RWPE2 (cell line): ENCODE measurements around the gene KLF2.

Source experiments
- ATAC-seq: fragments of 200-7000 bp; cut with Tn5 transposase; 3 replicates; pipeline ENCODE4 v1.9.1; 2021; ENCODE audit warnings: low read depth
- DNase-seq: peaks from one replicate; pipeline ENCODE4 v3.0.0-alpha.2; 2020; ENCODE audit warnings: low spot score
- H3K27ac ChIP-seq: fragments of 450-650 bp; 2 replicates; pipeline ENCODE4 v1.5.1; 2017; ENCODE audit warnings: mild to moderate bottlenecking; ENCODE audit not compliant: poor library complexity, severe bottlenecking
- H3K27me3 ChIP-seq: fragments of 250-450 bp; sonication (Bioruptor Pico); 2 replicates; pipeline ENCODE4 v1.5.1; 2021; ENCODE audit warnings: mild to moderate bottlenecking, moderate library complexity; ENCODE audit not compliant: insufficient read depth, poor library complexity, severe bottlenecking
- H3K36me3 ChIP-seq: fragments of 250-450 bp; sonication (Bioruptor Pico); 2 replicates; pipeline ENCODE4 v1.5.1; 2020; ENCODE audit warnings: low read depth, mild to moderate bottlenecking, moderate library complexity
- H3K4me1 ChIP-seq: fragments of 250-450 bp; sonication (Bioruptor Pico); 2 replicates; pipeline ENCODE4 v1.5.1; 2021; ENCODE audit warnings: mild to moderate bottlenecking, moderate library complexity; ENCODE audit not compliant: insufficient read depth, poor library complexity, severe bottlenecking
- H3K4me3 ChIP-seq: fragments of 250-450 bp; sonication (Bioruptor Pico); 2 replicates; pipeline ENCODE4 v1.5.1; 2021; ENCODE audit warnings: mild to moderate bottlenecking, moderate library complexity; ENCODE audit not compliant: severe bottlenecking
- H3K9me3 ChIP-seq: fragments of 250-450 bp; sonication (Bioruptor Pico); 2 replicates; pipeline ENCODE4 v1.5.1; 2021; ENCODE audit warnings: mild to moderate bottlenecking, moderate library complexity; ENCODE audit not compliant: severe bottlenecking
- TF ChIP-seq, protein P1 (sequence below): fragments of 450-650 bp; IDR thresholded peaks from one replicate; pipeline ENCODE4 v1.5.1; 2017; ENCODE audit warnings: mild to moderate bottlenecking, moderate library complexity; ENCODE audit not compliant: poor library complexity, severe bottlenecking

Gene KLF2

DNA sequence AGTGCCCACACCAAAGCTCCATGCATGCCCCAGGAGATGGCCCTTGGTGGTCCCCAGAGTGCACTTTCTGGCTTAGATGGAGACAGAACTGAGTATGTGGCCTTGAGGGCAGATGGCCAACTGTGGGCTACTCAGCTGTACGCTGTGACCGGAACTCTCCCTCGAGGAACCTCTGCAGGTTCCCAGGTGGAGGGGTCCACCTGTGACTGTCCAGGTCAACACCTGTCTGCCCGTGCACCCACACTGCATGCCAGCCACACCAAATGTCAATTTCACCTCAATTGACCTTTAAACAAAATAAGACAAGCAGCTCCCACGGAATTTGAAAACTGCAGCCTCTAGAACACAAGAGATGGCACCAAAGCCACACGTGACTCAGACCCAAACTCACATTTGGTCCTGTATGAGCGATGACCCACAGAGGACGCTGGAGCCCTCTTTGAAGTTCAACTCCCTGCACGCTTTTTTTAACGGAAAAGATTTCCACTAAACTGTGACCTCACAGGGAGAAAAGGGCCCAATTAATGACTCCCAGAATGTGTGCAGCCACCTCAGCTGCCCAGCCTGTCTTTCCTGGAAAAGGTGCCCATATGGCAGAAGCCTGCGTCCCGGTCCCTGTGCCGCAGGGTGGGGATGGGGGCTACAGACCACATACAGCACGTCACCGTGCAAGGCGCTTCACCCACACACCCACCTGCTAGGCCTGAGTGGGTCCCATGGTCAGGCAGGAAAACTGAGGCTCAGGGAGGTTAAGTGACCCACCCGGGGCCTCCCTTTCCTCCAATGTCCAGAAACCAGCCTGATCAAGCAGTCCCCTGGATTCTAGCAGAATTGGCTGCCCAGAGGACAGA, 47.7 kb downstream of the KLF2 start:
- Histone ChIP-seq H3K4me1 (no peaks in the 10 kb centered on the region), H3K9me3 (no peaks in the 10 kb centered on the region), H3K27ac (no peak overlapping the region), H3K27me3 (no peaks in the 10 kb centered on the region), H3K36me3 (0 out of 2 replicates have a peak, but pooled peaks cover 7% of the 10 kb centered on the region), H3K4me3 (no peak overlapping the region)
- no peak for ATAC-seq
- TF ChIP-seq, protein P1, sequence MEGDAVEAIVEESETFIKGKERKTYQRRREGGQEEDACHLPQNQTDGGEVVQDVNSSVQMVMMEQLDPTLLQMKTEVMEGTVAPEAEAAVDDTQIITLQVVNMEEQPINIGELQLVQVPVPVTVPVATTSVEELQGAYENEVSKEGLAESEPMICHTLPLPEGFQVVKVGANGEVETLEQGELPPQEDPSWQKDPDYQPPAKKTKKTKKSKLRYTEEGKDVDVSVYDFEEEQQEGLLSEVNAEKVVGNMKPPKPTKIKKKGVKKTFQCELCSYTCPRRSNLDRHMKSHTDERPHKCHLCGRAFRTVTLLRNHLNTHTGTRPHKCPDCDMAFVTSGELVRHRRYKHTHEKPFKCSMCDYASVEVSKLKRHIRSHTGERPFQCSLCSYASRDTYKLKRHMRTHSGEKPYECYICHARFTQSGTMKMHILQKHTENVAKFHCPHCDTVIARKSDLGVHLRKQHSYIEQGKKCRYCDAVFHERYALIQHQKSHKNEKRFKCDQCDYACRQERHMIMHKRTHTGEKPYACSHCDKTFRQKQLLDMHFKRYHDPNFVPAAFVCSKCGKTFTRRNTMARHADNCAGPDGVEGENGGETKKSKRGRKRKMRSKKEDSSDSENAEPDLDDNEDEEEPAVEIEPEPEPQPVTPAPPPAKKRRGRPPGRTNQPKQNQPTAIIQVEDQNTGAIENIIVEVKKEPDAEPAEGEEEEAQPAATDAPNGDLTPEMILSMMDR, result no peak
- no peak for DNase-seq

DNA sequence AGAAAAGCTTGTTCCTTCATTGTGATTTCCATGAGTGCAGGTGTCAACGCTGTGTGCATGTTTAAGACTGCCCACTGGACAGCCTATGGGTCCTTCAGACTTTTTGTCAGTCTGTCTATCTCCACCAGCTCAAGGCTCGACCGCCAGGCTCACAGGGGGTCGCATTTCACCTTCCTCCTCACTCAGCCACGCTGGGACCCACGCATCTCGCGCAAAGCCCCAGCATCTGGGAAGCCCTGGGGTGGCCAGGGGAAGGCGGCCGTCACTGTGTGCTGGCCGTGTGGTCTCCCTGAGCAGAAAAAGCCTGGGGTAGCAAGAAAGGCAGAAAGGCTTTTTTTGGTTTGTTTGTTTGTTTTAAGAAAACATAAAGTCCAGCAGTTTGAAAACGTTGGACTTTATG, 48.5 kb downstream of the KLF2 start:
- Histone ChIP-seq H3K36me3 (0 out of 2 replicates have a peak, but pooled peaks cover 7% of the 10 kb centered on the region), H3K4me1 (no peaks in the 10 kb centered on the region), H3K4me3 (no peak overlapping the region), H3K9me3 (no peaks in the 10 kb centered on the region), H3K27me3 (no peaks in the 10 kb centered on the region), H3K27ac (no peak overlapping the region)
- ATAC-seq (no peak), DNase-seq (no peak)
- TF ChIP-seq, protein P1, result no peak

DNA sequence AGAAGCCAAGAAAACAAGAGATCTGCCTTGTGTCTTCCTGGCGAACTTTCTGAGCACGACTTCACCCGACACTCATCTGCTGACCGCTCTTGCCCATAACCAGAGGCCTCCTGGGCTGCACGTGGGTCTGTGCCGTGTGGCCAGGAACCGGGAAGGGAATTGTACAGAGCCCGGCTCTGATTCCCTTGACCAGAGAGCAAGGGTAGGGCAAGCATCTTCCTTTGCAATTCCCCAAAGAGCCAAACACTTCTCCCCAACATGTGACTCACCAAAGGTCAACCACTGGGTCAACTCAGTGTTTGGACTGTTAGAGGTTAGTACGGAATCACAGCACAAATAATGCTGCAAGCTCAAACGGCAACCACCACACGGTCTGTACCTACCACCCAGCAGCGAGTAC, 48.9 kb downstream of the KLF2 start:
- Histone ChIP-seq H3K27me3 (no peaks in the 10 kb centered on the region), H3K4me3 (no peak overlapping the region), H3K27ac (no peak overlapping the region), H3K36me3 (0 out of 2 replicates have a peak, but pooled peaks cover 7% of the 10 kb centered on the region), H3K9me3 (no peaks in the 10 kb centered on the region), H3K4me1 (no peaks in the 10 kb centered on the region)
- ATAC-seq (no peak), DNase-seq (no peak)
- TF ChIP-seq, protein P1, result no peak

DNA sequence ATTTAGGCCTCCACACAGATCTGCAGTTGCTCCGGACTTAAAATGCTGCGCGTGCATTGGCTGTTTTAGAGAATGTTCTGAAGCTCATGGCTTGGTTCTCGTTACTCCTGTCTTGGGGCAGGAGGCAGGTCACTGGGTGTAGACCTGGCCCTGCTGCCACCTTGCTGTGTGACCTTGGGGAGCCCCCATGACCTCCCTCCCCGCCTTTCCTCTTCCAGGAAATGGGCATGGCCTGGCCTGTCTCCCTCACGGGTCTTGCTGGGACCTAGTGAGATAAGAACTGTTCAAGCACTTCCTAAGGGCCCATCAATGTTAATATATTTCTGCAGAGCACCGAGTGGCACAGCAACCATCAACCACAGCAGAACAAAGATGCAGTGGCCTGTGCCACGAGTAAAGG, 49.4 kb downstream of the KLF2 start:
- DNase-seq (no peak), ATAC-seq (no peak)
- no peaks in the 10 kb centered on the region for H3K27me3 ChIP-seq
- 0 out of 2 replicates have a peak, but pooled peaks cover 7% of the 10 kb centered on the region for H3K36me3 ChIP-seq
- H3K4me1 ChIP-seq, result no peaks in the 10 kb centered on the region
- no peaks in the 10 kb centered on the region for H3K9me3 ChIP-seq
- no peak overlapping the region for H3K27ac ChIP-seq
- H3K4me3 ChIP-seq, result no peak overlapping the region
- TF ChIP-seq, protein P1, result no peak

DNA sequence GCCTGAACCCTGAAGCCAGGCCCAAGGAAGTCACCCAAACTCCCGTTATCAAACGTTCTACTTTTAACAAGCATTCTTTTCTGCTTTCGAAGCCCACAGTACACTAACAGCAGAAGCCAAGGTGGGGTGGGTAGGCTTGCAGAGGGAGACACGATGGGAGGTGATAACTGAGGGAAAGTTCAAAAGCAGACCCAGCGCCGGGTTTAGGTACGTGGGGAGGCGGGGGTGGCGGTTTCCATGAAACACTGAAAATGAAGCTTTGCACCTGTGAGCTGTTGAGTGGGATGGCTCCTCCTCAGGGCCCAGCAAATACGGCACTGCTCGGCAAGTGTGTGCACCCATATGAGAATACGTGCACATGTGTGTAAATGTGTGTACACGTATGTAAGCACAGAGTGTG, 49.8 kb downstream of the KLF2 start:
- no peaks in the 10 kb centered on the region for H3K27me3 ChIP-seq
- H3K4me3 ChIP-seq, result no peak overlapping the region
- TF ChIP-seq, protein P1, result no peak
- H3K4me1 ChIP-seq, result no peaks in the 10 kb centered on the region
- no peak for DNase-seq
- no peak for ATAC-seq
- H3K27ac ChIP-seq, result no peak overlapping the region
- no peaks in the 10 kb centered on the region for H3K9me3 ChIP-seq
- H3K36me3 ChIP-seq, result 0 out of 2 replicates have a peak, but pooled peaks cover 7% of the 10 kb centered on the region
